ENCODE measurements around the gene MROH7.

MROH7 gene

DNA sequence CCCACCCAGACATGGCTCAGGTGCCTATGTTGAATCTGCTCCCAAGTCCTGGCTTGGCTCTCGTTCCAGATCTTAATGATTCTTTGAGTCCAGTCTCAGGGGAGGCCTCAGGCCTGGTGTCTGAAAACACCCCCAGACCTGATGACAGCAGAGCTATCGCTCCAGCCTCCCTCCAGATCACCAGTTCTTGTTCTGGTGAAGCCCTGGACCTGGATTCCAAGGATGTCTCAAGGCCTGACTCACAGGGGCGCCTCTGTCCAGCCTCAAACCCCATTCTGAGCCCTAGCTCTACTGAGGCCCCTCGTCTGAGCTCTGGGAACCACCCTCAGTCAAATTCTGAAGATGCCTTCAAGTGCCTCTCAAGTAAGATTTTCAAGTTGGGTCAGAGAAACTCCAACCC lies 11.4 kb downstream of the MROH7 start:
- no peak for DNase-seq

DNA sequence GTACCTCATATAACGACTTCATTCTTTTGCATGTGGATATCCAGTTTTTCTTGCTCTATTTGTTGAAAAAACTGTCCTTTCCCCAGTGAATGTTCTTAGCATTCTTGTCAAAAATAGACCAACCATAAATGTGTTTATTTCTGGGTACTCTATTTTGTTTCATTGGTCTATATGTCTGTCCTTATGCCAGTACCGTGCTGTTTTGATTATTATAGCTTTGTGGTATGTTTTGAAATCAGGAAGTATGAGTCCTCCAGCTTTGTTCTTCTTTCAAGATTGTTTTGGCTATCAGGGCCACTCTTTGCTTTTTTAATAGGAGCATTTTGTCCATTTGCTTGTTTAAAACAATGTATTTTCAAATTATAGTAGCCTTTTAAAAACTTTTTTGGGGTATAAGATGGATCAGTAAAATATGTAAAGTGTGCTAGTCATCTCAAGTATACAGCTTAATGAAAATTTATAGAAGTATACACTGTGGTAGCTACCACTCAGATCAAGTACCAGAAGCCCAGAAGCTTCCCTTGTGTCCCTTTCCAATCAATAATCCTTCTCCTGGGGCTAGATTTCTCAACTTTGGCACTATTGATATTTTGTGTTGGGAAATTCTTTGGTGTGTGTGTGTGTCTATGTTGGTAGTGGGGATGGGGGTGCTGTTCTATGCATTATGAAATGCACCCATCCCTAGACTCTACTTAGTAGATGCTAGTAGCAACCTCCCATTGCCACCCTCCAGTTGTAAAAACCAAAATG lies 16.8 kb downstream of the MROH7 start:
- no peak for DNase-seq

DNA sequence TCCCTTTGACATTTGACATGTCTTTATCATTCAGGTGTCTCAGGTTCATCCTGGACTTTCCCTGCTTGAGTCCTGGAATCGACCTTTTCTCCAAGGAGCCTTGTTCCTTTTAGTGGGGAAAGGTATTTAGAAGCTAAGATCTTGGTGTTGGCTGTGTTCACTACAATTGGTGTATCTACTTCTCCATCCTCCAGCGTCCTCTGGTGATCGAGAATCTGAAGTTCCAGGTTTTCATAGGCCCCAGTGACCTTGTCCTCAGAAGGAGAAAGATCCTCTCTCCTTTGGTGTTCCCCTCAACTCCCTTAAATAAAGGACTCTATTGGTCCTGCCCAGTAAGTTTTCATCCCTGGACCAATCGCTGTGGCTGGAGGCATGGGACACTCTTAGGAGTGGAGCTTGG lies 22.1 kb downstream of the MROH7 start:
- DNase-seq, result no peak

DNA sequence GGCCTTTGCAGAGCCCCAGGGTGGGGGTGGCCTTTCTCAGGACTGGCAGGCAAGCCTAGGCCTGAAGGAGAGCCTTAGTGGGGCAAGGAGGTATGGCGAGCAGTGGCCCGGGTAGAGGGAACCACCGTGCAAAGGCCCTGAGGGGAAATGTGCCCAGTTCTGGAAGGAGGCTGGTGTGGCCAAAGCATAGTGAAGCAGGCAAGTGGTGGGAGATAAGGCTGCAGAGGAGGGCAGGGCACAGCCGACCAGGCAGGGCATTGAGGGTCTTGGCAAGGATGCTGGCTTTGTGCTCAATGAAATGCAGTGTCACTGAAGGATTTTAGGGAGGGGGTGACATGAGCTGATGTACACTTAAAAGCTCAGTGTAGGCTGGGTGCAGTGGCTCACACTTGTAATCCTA lies 22.8 kb downstream of the MROH7 start:
- no peak for DNase-seq

DNA sequence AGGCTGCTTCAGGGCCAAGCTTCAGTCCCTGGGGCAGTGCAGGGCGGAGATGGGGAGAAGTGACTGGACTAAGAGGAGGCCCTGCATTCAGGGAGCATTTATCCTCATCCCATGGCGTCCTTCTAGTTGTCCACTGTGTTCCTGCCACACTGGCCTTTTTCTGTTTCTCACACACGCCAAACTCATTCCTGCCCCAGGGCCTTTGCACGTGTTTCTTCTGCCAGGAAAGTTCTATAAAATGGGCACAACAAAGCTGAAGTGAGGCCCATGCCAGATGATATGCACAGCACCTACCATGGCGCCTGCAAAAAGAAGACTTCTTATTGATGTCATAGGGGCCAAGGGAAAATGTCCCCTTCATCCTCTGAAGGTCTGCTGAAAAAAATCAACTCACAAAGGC lies 24.3 kb downstream of the MROH7 start:
- DNase-seq, result no peak

DNA sequence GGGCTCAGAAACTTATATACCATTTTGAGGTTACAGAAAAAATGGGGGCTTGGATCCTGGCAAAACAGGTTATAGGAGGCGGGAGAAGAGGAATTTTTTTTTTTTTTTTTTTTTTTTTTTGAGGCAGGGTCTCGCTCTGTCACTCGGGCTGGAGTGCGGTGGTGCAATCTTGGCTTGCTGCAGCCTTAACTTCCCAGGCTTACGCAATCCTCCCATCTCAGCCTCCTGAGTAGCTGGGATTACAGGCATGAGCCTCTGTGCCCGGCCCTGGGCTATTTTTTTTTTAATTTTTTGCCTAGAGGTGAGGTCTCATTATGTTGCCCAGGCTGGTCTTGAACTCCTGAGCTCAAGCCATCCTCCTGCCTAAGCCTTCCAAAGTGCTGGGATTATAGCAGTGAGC lies 24.7 kb downstream of the MROH7 start:
- DNase-seq, result no peak

DNA sequence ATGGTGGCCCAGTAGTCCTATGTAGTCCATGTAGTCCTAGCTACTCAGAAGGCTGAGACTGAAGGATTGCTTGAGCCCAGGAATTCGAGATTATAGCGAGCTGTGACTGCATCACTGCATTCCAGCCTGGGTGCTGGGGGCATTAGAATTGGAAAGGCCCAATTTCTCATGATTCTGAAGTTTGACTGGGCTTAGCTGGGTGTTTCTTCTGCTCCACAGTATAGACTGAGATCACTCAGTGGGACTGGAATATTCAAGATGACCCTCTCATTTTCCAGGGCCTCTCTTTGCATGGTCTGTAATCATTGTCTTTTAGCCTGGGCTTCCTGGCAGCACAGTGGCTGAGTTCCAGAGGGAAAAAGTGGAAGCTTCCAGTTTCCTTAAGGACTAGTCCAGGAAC lies 26.2 kb downstream of the MROH7 start:
- DNase-seq, result no peak

DNA sequence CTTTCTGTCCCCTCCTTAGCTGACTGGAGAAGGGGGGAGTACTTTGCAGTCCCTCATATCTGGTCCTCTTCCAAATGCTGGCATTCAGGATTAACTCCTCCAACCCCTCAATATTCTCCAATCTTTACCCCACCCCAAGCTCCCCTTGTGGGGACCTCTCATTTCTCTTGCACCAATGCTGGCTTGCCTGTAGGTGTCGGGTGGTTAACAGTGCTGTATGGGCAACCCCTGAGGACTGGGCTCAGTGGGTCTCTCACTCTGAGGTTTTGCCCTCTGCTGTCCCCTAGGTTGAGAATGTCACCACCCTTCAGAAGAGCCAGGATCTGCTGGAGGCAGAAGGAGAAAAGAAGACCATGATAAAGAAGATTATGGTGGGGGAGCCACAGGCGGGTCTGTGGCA lies 27.0 kb downstream of the MROH7 start:
- DNase-seq, result no peak

DNA sequence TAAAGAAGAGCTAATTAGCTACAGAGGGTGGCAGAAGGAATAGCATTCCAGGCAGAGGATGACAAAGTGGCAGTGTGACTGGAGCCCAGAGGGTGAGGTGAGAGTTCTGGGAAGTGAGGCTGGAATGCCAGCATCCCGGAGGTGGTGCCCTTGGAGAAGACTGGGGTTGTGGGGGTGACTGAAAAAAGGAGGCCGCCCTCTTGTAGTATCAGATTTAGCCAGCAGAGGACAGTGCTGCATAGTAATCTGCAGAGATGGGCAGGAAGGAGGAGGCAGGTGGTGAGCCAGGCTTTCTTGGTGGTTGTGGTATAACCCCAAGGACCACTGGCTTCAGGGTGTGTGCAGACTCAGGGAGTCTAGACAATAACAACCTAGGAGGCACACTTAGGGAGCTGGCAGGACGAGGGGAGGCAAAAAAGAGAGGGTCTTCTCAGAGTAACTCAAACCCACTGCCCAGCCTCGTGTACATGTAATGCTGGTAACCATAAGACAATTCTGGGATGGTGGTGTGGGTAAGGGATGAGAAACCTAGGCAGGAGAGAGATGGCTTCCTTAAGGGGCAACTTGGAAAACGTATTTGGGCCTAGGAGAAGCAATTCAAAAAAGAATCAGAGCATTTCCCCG lies 30.5 kb downstream of the MROH7 start:
- peak; percentile 19 for DNase-seq

DNA sequence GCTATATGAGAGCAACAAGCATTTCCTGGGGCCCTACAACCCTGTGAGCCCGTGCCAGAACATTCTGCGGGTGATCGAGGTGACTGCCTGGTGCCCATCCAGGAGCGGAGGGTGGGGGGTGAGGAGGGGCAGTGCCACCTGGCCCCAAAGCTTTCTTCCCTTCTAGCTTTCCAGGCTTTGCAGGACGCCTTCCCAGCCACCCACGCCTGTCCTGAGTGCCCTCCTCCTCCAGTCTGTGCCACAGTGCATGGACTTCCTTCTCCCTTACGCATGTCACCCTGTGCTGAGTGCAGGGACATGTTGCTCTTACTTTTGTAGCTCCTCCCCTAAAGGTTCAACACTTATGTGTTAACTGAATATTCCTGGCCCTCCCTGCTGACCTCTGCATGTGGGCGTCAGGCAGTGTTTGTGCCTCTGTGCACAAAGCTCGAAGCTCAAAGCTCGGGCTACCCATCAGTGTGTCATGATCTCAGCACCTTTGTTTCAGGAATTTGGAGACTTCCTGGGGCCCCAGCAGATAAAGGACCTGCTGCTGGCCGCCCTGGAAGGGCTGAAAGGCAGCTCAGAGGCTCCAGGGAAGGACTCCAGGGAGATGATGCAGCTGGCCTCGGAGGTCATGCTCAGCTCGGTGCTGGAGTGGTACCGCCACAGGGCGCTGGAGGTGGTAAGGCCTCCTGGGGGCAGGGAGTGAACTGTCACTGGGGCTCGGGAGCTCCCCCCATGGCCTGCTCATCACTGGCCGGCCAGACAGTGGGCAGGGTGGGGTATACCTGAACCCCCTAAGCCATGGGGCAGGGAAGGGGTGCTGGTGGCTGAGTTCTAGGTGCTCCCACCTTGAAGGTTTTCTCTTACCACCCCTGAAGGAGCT lies 37.4 kb downstream of the MROH7 start:
- DNase-seq, result no peak

DNA sequence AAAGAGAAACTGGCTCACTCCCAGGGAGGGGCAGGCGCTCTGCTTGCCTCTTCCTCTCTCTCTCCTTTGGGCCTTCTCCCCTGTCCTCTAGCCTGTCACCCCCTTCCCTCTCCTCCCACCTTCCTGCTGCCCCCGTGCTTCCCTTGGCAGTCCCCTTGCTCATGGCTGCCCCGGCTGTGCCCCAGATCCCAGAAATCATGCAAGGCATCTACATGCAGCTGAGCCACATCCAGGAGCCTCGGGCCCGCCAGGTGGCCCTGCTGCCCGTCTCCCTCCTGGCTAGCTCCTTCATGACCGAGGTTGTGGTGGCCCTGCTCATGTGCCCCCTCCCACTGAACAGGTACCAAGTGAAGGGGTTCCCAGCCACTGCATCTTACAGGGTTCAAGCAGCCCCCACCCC lies 38.1 kb downstream of the MROH7 start:
- no peak for DNase-seq

DNA sequence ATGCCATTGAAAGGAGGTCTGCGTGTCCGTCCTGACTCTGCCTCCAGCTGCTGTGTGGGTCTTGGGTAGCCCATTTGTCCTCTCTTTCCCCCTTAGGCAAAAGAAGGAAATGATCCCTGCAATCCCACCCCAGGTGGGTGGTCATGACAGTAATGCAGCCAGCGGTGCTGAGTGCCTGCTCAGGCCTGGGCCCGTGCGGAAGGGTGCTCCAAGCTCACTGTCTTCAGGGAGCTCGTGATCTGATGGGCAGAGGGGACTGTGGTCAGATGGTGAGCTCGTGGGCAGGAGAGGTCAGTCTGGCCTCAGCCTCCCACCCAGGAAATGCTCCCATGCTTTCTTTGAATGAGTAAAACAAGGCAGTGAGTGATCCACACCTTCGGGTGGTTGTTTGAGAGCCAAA lies 38.8 kb downstream of the MROH7 start:
- DNase-seq, result no peak

DNA sequence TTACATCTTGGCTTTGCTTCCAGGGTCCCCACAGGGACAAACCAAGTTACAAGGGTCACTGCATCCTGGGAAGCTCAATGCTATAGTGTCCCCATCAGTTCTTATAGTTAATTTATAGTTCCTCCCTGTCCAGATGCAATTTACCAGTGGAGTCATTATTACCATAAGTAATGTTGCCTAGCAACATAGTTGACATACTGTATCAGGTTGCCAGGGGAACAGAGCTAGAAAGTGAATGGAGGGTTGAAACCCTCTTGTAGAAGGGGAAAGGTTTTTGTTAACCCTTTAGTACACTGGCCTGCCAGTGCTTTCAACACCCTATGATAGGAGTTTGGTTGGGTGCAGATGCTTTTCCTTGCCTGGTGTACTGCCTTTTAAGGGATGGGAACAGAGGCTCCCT lies 39.8 kb downstream of the MROH7 start:
- DNase-seq, result no peak

DNA sequence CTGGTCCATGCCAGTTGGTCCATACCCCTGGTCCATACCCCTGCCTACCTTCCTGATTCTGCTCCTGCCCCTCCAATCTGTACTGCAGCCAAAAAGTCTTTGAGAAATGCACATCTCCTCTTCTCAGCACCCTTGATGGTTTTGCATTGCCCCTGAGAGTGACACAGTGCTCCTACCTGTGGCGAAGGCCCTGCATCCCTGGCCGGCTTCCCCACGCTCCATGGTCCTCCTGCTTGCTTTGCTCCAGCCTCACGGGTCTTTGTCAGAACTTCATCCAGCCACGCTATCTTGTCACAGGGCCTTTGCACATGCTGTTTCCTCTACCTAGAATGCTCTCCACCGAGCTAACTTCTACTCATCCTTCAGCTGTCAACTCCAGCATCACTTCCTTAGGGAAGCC lies 41.9 kb downstream of the MROH7 start:
- DNase-seq, result no peak

DNA sequence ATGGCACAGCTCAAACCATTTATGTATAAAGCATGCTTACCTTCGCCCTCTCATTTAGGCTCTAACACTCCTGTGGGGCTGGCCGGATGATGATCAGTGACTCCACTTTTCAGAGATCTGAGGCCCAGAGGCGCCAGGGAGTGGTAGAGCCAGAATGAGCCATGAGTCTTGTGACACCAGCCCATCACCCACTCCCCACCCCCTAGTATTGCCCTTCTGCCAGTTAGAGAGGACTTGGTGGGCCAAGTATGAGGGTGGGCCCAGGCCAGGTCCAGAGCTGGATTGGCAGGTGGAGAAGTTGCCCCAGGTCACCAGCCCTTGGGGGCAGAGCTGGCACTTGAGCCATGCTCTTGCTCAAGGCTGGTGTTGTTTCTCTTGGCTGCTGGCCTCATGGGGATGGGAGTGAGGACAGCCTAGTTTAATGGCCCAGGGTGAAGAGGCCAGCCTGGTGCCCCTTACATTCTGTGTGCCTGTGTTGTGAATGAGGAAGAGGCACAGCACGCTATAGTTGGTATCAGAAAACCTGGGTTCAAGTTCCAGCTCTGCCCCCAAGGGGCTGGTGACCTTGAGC lies 43.8 kb downstream of the MROH7 start:
- no peak for DNase-seq

DNA sequence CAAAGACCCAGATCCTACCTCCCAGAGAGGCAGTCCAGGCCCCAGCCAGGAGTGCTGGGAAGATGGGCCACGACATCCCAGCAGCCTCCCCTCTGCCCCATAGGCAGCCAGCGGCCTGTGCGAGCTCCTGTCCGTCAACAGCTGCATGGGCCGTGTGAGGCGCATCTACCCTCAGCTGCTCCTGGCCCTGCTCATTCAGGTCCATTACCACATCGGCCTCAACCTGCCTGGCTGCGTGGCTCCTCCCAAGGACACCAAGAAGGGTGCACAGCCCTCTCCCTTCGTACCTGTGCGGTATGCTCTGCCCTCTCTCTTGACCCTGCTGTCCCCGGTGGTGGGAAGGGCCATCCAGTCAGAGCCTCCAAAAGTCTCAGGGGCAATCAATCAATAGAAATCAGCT lies 44.6 kb downstream of the MROH7 start:
- DNase-seq, result no peak

DNA sequence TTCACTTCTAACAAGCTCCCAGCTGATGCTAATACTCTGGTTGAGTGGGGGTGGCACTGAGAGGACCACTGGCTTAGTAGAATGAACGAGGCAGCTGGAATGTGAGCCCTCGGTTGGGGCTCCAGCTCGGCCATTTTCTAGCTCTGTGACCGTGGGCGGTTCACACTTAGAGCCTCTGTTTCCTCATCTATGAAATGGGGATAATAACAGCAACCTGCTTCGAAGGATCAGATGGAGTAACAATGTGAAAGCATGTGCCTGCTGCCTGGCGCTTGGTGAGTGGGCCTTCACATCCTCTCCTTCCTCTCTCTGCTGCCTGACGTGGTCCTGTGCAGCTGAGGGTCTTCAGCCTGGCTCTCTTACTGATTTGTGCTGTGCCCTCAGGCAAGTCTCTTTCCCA lies 53.2 kb downstream of the MROH7 start:
- DNase-seq, result no peak

DNA sequence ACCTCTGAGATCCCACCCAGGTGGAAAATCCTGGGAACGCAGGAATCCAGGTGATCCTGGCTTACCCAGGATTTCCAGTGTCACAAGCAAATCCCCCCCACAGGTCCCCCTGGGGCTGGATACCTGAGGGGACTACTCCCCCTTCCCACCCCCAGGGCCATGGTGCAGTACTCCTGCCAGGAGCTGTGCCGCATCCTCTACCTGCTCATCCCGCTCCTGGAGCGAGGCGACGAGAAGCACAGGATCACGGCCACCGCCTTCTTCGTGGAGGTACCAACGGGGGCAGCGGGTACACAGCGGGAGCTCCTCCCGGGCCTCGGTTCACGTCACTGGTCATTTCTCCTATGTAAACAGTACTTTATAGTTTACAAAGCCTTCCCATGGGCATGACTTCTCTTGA lies 53.6 kb downstream of the MROH7 start:
- no peak for DNase-seq

DNA sequence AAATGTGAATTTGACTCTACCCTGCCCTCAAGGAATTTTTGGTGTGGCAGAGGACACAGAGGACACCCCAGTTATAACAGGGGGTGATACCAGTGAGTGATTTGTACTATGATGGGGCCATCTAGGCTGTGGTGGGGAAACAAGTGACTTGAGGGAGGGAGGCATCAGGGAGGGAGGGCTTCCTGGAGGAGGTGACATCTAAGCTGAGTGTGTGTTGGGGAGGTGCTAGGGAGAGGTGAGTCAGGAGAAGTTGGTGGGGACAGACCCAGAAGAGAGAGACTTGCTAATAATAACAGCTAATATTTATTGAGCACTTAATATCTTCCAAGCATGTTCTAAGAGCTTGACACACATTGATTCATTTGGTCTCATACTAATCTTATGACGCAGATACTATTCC lies 54.2 kb downstream of the MROH7 start:
- DNase-seq, result no peak

DNA sequence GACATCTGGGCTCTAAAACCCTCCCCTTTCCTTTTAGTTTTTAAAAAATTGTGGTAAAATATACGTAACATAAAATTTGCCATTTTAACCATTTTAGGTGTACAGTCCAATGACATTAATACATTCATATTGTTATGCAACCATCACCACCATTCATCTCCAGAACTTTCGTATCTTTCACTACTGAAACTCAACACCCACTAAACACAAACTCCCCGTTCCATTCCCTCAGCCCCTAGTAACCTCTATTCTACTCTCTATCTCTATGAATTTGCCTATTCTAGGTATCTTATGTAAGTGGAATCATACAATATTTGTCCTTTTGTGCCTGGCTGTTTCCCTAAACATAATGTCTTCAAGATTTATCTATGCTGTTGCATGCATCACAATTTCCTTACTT lies 54.7 kb downstream of the MROH7 start:
- DNase-seq, result no peak

DNA sequence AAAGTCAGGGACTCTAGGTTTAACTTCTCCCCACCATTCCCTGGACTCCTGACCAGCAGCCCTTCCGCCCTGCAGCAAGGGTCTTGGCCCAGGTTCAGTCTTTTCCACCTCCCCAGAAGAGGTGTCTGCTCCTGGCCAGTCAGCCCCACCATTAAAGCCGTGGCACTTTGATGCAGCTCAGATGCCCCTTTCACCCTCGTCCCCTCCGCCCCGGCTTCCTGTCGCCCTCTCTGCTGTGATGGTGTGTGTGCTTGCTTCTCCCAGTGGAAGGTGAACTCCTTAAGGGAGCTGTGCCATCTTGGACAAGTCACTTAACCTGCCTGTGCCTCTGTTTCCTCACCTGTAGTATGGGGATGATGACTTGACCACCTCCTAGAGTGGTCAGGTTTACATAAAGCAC lies 56.3 kb downstream of the MROH7 start:
- DNase-seq, result no peak

DNA sequence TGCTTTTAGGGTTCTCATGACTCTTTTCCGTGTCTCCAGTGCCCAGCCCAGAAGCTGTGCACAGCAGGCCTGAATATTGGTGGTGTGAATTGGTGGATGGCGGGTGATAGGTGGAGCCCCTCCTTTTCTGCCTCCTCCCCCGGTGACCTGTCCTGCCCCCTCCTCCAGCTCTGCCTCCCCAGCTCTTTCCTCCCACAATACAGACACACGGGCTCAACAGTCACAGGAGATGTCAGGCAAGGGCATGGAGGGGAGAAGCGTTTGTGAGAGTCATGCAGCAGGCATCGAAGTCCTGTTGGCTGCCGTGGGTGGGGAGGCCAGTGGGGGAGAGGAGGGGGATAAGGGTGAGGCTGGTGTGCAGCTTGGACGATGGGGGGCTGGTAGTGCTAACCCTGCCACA lies 56.8 kb downstream of the MROH7 start:
- DNase-seq, result no peak

DNA sequence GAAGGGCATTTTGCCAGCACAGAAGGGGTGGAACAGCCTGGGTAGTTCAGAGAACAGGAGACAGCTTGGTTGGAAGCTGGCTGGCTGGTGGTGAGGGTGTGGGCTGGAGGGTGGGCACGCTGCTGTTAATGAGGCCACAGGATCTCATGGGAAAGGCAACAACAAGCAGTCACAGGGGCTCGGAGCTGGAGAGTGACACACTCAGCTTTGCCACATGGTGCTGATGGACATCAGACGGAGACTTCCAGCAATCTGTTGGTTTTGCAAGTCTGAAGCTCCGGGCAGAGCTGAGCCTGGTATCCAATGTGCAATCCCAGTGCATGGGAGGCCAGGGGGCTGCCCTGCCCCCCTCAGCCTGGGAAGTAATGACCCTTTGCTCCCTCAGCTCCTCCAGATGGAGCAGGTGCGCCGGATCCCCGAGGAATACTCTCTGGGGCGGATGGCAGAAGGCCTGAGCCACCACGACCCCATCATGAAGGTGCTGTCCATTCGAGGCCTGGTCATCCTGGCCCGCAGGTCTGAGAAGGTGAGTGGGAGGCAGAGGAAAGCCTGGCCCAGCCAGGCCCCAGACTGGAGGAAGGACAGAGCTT lies 58.4 kb downstream of the MROH7 start:
- DNase-seq, result no peak

Data from NCI-H226 (cell line).